ENCODE results near the gene SLC29A3.

SLC29A3 gene

GRCh38 chr10:71325267-71325666, 6.2 kb downstream of the SLC29A3 start:
- DNase-seq: no peak

GRCh38 chr10:71326464-71326881, 7.4 kb downstream of the SLC29A3 start:
- DNase-seq: peak; percentile 31

GRCh38 chr10:71330789-71331404, 11.8 kb downstream of the SLC29A3 start:
- no peak for DNase-seq

DNA sequence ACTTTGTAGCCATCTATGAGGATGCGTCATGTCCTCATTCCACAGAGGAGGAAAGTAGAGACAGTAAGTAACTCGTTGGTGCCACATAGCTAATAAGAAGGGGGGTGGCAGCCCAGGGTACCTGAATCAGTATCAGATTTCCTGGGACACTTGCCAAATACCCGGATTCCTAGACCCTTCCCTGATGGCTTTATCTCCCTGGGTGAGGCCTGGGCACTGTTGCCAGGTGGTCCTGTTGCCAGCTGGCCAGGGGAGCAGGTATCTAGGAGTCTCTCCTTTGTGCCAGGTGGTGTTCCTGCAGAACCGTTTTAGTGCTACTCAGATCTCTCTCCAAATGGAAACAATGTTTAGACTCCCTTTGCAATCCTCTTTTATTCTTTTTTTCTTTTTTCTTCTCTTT, 12.7 kb downstream of the SLC29A3 start:
- peak; percentile 34 for DNase-seq

- peak; percentile 30 for DNase-seq
Measured at GRCh38 chr10:71332466-71332865, 13.4 kb downstream of the SLC29A3 start.

- peak; percentile 96 for DNase-seq
Measured at GRCh38 chr10:71333129-71333887, 14.2 kb downstream of the SLC29A3 start.

- no peak for DNase-seq
Measured at GRCh38 chr10:71334221-71334791, 15.2 kb downstream of the SLC29A3 start.

GRCh38 chr10:71335173-71335708, 16.2 kb downstream of the SLC29A3 start:
- no peak for DNase-seq

GRCh38 chr10:71336632-71337031, 17.6 kb downstream of the SLC29A3 start:
- no peak for DNase-seq

DNA sequence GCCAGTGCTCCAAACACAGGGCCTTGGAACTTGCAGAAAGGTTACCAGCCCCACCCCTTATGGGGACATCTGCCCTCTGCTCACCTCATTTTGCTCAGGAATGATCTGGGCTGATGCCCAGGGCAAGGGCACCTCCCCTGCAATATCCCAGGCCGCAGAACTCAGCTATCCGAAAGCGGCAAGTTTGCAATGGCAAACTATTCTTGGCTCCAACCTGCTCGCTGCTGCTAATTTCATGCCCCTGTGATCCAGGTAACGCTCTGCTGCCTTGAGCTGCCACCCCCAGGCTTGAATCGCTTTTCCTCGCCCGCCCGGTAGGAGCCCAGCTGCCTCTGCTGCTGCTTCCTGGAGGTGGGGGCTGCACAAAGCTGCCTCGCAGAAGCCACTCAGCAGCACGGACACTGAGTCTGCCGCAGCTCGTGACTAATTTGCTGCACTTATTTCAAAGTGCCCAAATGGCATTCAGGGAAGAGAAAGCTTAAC, 18.2 kb downstream of the SLC29A3 start:
- peak; percentile 85 for DNase-seq

DNA sequence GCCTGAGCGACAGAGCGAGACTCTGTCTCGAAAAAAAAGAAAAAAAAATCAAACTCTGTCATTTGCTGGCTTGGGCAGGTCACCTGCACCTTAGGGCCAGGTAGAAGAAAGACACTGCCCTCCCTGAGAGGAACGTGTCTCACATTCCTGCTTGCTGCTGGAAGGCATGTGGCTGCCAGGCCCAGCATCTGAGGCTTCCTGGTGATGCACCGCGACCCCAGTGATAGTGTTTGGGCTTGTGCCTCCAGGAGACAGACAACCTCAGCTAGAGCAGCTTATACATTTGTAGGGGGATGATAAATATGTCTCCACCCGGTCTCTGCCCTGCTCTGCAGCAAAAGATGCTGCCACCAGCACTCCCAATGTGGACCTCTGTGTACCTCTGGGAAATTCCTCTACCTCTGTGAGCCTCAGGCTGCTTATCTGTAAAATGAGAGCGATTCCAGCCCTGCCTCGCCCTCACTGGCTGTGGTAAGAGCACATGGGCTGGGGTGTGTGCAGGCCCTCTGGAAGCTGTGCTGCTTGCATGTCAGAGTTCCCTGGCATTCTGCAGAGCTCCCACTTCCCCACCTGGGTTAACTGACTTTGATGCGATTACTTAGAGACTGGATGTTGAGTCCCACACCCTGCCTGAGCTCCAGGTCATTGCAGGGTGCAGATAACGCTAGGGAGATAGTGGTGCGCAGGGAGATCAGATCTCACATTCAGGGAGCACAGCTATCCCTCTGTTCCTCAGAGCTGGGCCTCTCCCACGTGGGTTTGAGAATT, 19.9 kb downstream of the SLC29A3 start:
- no peak for DNase-seq

DNA sequence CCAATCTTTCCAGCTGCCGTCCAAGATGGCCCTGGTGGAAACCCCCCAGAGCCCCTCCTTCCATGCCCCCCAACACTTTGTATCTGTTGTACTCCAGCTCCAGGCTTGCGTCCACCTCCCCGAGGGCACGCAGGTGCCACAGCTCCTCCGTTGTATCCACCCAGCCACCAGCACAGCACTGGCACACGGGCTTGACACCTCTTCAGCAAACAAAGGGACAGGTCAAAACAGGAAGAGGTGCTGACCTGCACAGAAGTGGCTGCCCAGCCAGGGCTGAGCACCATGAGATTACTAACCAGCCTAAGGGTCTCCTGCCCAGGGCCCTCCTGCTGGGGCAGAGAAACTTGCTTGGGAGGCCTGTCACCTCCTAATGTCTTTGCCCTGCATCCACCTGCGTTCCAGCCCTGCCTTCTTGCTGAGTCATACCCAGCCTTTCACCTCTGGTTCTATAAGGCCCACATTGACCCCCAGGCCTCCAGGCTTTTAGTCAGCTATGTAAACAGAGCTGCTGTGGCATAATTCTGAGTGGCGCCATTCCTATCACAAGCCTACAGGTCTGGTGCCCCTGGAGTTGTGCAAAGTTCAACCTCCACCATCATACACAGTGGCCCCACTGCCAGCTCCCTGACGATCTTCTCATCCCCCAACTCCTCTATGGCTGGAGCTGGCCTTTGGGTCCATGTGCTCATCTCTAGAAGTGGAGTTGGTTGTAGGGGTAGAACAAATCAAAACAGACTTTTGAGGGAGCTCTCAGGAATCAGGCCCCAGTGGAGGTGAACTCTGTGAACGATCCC, 20.9 kb downstream of the SLC29A3 start:
- DNase-seq: no peak

- DNase-seq: no peak
Measured at GRCh38 chr10:71342573-71343391, 23.7 kb downstream of the SLC29A3 start.

- no peak for DNase-seq
Measured at GRCh38 chr10:71343392-71343773, 24.3 kb downstream of the SLC29A3 start.

GRCh38 chr10:71344154-71344925, 25.3 kb downstream of the SLC29A3 start:
- DNase-seq: no peak

DNA sequence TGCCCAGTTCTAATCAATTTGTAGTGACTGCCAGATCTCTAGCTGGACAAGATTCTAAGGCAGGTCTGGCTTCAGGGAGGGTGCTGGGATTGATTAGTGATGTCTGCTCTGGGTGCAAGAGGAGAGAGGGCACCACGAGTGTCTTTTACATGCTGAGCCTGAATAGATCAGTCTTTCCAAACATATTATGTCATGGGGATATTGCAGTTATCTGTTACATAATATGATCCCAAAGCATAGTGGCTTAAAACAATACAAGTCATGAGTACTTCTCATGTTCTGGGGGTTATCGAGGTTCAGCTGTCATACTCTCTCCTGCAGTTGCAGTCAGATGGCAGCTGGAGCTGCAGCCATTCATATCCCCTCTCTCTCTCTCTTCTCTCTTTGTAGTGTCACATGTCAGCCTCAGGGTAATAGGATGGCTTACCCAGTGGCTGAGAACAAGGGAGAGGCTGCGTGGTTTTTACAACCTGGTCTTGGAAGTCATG, 26.0 kb downstream of the SLC29A3 start:
- DNase-seq: no peak

DNA sequence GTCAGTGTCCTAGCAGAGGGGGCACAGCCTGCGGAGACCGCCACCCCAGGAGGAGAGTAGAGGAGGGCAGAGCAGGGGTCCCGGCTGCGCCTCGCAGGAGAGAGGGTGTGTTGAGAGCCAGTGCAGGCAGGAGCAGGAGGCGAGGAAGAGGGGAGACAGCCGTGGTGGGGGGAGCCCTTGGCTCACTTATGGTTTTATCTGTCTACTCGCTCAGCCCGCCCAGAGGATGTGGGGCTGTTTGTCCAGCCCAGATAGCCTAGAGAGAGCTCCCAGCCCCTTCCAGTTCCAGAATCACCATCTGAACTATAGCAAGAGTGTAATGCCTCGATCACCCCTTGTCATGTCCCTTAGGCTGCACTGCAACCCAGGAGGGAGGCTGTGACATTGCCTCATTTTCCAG, 26.6 kb downstream of the SLC29A3 start:
- no peak for DNase-seq

DNA sequence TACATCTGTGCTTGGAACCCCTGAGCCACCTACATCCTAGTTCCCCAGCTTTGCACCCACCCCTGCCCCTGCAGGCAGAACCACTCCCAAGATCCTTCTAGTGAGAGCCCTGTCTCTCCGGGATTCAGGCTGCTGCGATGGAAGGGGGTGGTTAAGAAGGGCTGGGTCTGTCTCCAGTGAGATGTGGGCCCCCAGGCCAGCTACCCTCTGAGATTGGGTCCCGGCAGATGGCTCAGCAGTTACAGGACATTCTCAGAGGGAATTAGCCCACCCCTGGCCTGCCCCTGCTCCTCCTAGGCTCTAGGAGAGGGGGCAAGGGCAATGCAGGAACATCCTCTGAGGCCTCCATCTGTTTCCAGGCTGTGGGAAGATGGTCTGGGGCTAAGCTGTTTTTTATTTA, 27.7 kb downstream of the SLC29A3 start:
- no peak for DNase-seq

DNA sequence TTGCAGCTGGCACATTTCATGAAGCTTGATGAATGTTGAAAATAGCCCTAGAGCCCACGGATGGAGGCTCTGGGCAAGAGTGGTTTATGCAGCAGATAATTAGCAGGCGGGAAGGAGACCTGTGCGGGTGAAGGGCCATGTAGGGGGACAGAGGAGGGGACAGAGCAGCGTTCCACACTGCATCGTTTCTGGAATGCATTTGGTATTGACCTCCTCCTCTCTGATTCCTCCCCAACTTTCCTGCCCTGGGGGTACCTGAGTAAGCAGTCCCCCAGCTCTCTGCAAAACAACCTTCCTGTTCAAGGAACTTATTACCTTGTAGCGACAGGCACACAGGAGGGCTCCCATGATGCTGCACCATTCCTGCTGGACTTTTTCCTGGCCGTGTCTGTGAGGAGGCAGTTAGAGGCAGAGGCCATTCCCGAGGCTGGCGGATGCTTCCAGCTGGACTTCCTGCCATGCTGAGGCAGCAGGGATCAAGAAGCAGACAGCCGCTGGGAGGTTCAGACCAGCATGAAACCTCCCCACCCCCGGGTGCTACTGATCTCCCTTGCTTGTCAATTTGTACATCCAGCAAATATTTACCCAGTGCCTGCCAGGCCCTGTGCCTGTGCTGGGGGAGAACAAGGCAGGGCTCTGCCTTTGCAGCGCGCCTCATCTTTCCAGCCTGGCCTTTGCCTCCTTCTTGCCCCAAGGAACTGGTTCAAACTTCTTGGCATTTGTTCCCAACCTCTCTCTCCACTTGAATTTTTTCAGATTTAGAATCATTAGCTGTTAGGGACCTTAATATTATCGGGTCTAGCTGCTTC, 28.7 kb downstream of the SLC29A3 start:
- no peak for DNase-seq
